ENCODE data around the gene RNF225. TPM values are rescaled to one million over a fixed set of nuclear protein-coding genes. Genes with fewer than 3 reads are reported as not detected.

Gene RNF225
- 0.46 and 1.3 TPM in 2 replicates for total RNA-seq (2011; cell fraction: chromatin; rRNA removed; ENCODE audit: low replicate concordance)
- total RNA-seq (2011; cell fraction: nucleolus; rRNA removed) = 3.0 and 3.7 TPM in 2 replicates
- 1.4 TPM in 1 of 2 replicates, not detected in the other for total RNA-seq (2011; cell fraction: nucleoplasm; rRNA removed)
- 0.37 TPM in 1 of 2 replicates, not detected in the other for total RNA-seq (2014; rRNA removed)
- total RNA-seq (2014; rRNA removed; fragmentation: Illumina TruSeq; extraction: Trizol) = not detected in 2 replicates
- total RNA-seq (2015; rRNA removed; fragmentation: Illumina TruSeq; extraction: Trizol) = not detected in 2 replicates
- total RNA-seq (2021) = 0.31 and 0.33 TPM in 2 replicates
- polyA plus RNA-seq (2011; rRNA removed) = not detected in 2 replicates
- polyA plus RNA-seq (2011; cell fraction: cytosol; rRNA removed) = not detected in 2 replicates
- 0.11 and 0.23 TPM in 2 replicates for polyA plus RNA-seq (2011; cell fraction: nucleus; rRNA removed)
- not detected in 2 replicates for polyA plus RNA-seq (2012)
- polyA plus RNA-seq (2014; fragmentation: Illumina TruSeq; extraction: Trizol) = not detected in 2 replicates
- polyA plus RNA-seq (2014; fragmentation: Nextera tagmentation; extraction: Ambion mirVana) = not detected
- polyA plus RNA-seq (2014; rRNA removed) = not detected in 2 replicates
- not detected in 2 replicates for polyA minus RNA-seq (2011; rRNA and poly(A)+ RNA removed)
- not detected in 2 replicates for polyA minus RNA-seq (2011; cell fraction: cytosol; rRNA and poly(A)+ RNA removed)
- polyA minus RNA-seq (2011; cell fraction: nucleus; rRNA and poly(A)+ RNA removed) = 1.3 and 1.6 TPM in 2 replicates
- Bru-seq, nascent RNA = percentile 42 among the genes with signal in this experiment
- percentile 40 among the genes with signal in this experiment for BruChase-seq, experiment 1, labeled RNA remaining after a 2-hour chase
- percentile 40 among the genes with signal in this experiment for BruChase-seq, experiment 2, labeled RNA remaining after a 6-hour chase
- long read RNA-seq, experiment 1 = 0 reads
- long read RNA-seq, experiment 2 = 0 reads
- long read RNA-seq, experiment 3 = 0 reads

DNA sequence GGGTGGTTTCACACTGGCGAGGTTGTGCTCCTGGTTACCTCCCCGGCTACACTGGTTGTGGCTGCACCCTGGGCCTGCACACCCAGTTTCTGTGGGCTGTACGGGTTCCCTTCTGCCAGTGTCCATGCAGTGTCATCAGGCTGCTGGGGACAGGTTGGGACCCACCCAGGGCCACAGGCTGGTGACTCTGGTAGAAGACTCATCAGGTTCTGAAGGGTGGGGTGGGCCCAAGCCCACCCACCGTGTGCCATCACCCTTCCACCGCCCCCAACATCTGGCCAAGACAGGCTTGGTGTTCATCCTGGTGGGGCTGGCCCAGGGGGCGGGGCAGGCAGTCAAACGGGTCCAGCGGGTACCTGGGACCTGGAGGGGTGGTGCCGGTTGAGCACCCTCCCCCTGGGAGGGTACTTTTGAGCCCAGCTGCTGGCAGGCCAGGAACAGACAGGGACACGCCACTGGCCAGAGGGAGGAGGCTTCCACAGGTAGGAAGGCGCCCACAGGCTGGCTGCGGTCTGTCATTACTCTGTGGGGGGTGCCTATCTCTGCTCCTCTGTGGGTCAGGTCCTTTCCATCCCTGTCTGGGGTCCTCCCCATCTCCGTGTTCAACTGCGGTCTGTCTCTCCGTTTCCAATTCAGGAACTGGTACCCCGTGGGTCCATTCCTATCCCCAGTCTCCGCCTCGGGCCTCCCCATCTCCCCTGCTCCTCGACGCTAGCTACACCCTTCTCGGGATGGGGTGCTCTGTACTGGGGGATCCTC lies at the start of gene RNF225:
RNF225 (plus strand) TSS at position 437 of the 759 bp plus-strand sequence. CDS start 434 bp downstream, outside the sequence.
- ChIA-PET CTCF (ENCODE audit: low intra/inter-chr PET ratio) (interaction anchor here (0.6 kb wide), 1 partner anchor 26 kb away, joined by 3 read pairs; no protein-coding TSS in a partner anchor), POLR2A (interaction anchor here (0.7 to 0.9 kb wide), 2 partner anchors 13 to 212 kb away, joined by 3 to 7 read pairs; partner anchors contain the start of genes ZNF274 and ZNF584)
- Histone ChIP-seq H3K4me2 (ENCODE audit: insufficient read depth, low read length) (no peak within 1 kb of the TSS), H3K4me3 (no peak within 1 kb of the TSS), H3K9ac (ENCODE audit: insufficient read depth in 1 of 2, low read depth in 2 of 2, low read length in 2 of 2) (peak within 1 kb of the TSS in 1 of 2 experiments; percentile 38; a peak in 1 of 4 replicates), H4K20me1 (replicated peaks; ENCODE audit: control insufficient read depth, insufficient read depth, low read length) (peaks cover 18% of the 10 kb centered on the region; the same call in 1 of the 2 replicates), H3K36me3 (ENCODE audit: control insufficient read depth, insufficient read depth, low read length) (peaks cover 53% of the 10 kb centered on the region), H3K9me3 (replicated peaks; ENCODE audit: control insufficient read depth, insufficient read depth, low read depth, low read length) (no peaks in the 10 kb centered on the region), H3K27me3 (ENCODE audit: control insufficient read depth in 2 of 2, insufficient read depth in 2 of 2, low read length in 2 of 2) (no peaks in the 10 kb centered on the region), H3K9me1 (ENCODE audit: control insufficient read depth, insufficient read depth, low read length) (no peaks in the 10 kb centered on the region), H3K27ac (ENCODE audit: extremely low read depth, low read depth, low read length) (no peak within 1 kb of the TSS; the same call in 2 of the 3 replicates), H3K4me1 (replicated peaks in 1 of 2; ENCODE audit: control insufficient read depth in 2 of 2, insufficient read depth in 2 of 2, low read length in 2 of 2) (peaks cover 8 to 58% of the 10 kb centered on the region in 2 experiments; a peak in 4 of 5 replicates), H3K79me2 (ENCODE audit: control insufficient read depth, insufficient read depth, low read length) (peaks cover 28% of the 10 kb centered on the region), H2AFZ (ENCODE audit: low read depth, low read length) (no peak within 1 kb of the TSS)
- 42% methylated on average over 18 of the region's 21 CpGs for WGBS (ENCODE audit: insufficient coverage, low coverage, missing lambda C conversion rate)
- intact Hi-C loops (cut with micrococcal nuclease) (no loop called here), in situ Hi-C loops (cut with MboI) (no loop called here)
- no TSS peak for BruUV-seq (replicated peaks)
- ATAC-seq = peak; percentile 64
- peak in 3 of 4 experiments; percentile 31 to 46 (median 39) for DNase-seq (ENCODE audit: extremely low read depth in 1 of 4, low spot score in 3 of 4)
- FAIRE-seq = no peak
- peak; percentile 96 for TF ChIP-seq POLR2AphosphoS2 (IDR thresholded peaks at IDR 0.05; ENCODE audit: low read length)
- no peak for TF ChIP-seq MGA (IDR thresholded peaks at IDR 0.05)
- TF ChIP-seq ZNF77 (CRISPR knock-in tag; IDR thresholded peaks at IDR 0.05) = 0 out of 2 replicates have a peak, but pooled peaks have one; percentile 47
- 0 out of 2 replicates have a peak, but pooled peaks have one; percentile 12 for TF ChIP-seq PTBP1 (IDR thresholded peaks at IDR 0.05; ENCODE audit: low read depth, low read length)
- no peak for TF ChIP-seq NR2F6 (CRISPR knock-in tag; IDR thresholded peaks at IDR 0.05)
